Measurements from ENCODE around the gene FAM20C. TPM values are rescaled to one million over a fixed set of nuclear protein-coding genes. Genes with fewer than 3 reads are reported as not detected.

Gene FAM20C
- total and polyA plus RNA-seq, 2 donors (not counting 3 experiments of a cell fraction or from before 2014, with no cell fraction given): 14.2 to 34.5 TPM

DNA sequence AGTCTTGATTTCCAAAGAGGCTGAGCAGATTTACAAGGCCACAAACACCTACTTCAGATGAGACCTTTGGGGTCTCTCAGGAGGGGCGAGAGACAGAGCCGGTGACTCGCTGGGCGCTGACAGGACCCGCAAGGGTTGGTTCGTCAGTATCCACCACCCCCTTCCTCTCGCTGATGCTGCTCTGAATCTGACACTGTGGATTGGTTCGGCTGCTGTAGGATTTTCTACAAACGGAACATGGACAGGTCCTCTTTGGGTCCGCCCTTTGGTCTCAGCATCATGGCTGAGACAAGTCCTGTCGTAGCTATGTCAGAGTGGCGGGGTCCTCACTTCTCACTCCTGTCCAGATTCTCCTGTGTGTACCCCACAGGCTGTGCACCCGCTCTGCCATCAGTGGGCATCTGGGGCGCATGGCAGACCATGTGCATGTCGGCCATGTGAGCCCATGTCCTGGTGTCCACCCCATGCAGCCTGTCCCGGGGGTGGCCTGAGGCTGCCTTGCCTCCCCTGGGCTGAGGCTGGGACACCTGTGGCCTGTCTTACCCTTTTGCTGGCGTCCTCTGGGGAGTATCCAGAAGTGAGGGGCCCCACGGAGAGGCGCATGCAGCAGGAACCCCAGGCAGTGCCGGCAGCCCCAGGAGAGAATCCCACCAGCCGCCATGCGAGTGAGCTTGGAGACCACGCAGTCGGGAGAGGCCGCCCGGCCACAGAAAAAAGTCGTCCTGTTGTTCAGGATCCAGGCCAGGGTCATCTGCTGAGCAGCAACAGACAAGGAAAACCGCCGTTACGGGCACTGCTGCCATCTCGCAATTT is 21.6 kb upstream of the FAM20C start:
- no peak for FAIRE-seq
- no TSS peak for BruUV-seq (replicated peaks)

More for the DNA sequence above, 21.6 kb upstream of the FAM20C start:
- Histone ChIP-seq H3K9me1 (replicated peaks; ENCODE audit: control insufficient read depth, extremely low read depth, insufficient read depth, low read length) (no peaks in the 10 kb centered on the region), H4K20me1 (replicated peaks; ENCODE audit: control insufficient read depth, extremely low read depth, insufficient read depth, low read length) (no peaks in the 10 kb centered on the region), H3K9me3 (replicated peaks; ENCODE audit: control insufficient read depth, insufficient read depth, low read length) (no peaks in the 10 kb centered on the region), H2AFZ (ENCODE audit: low read depth, low read length) (no peak overlapping the region), H3K27ac (ENCODE audit: insufficient read depth, low read depth, low read length) (no peak overlapping the region), H3K36me3 (ENCODE audit: control insufficient read depth in 2 of 2, extremely low read depth in 1 of 2, insufficient read depth in 2 of 2, low read length in 2 of 2) (no peaks in the 10 kb centered on the region), H3K27me3 (ENCODE audit: control insufficient read depth in 2 of 2, insufficient read depth in 2 of 2, low read length in 2 of 2) (peaks cover 0 to under 1% of the 10 kb centered on the region in 2 experiments), H3K79me2 (ENCODE audit: control insufficient read depth, insufficient read depth, low read length) (no peaks in the 10 kb centered on the region), H3K9ac (replicated peaks; ENCODE audit: extremely low read depth, insufficient read depth, low read length) (no peak overlapping the region), H3K4me3 (replicated peaks in 1 of 3; ENCODE audit: insufficient read depth in 1 of 3, low read depth in 1 of 3, low read length in 3 of 3) (no peak overlapping the region), H3K4me2 (ENCODE audit: insufficient read depth, low read length) (no peak overlapping the region), H3K4me1 (ENCODE audit: control insufficient read depth, extremely low read depth, insufficient read depth, low read length) (no peaks in the 10 kb centered on the region)
- TF ChIP-seq CTCF (IDR thresholded peaks at IDR 0.05; ENCODE audit: extremely low read depth in 1 of 2, insufficient read depth in 1 of 2, low read depth in 1 of 2, low read length in 2 of 2): no peak
- no peak for TF ChIP-seq EZH2 (IDR thresholded peaks at IDR 0.05; ENCODE audit: borderline replicate concordance, low read depth, low read length, severe bottlenecking)
- no peak for TF ChIP-seq POLR2A (IDR thresholded peaks at IDR 0.05; ENCODE audit: low read depth, low read length)
- TF ChIP-seq FOS (IDR thresholded peaks at IDR 0.05; ENCODE audit: borderline replicate concordance, insufficient read depth, low read length): no peak
- ChIA-PET CTCF (interaction anchor here (1.2 to 2.4 kb wide), 3 partner anchors 16 to 21 kb away, joined by 3 to 8 read pairs (median 4); partner anchors contain the start of gene FAM20C), POLR2A (no interaction called here)
- dilution Hi-C loops (cut with MboI; ENCODE audit: extremely low pct_ligation_motif_present, low sequenced_read_pairs) (no loop called here), intact Hi-C loops (cut with micrococcal nuclease) (no loop called here)
- no peak for DNase-seq (ENCODE audit: low read depth, low spot score)
